BE2C (cell line): ENCODE results near the gene UCN.

Experiments
- DNase-seq: peaks from one replicate; pipeline ENCODE4 v3.0.0-alpha.2; 2020
- H3K27me3 ChIP-seq: fragments of 250-450 bp; sonication (Bioruptor Pico); 2 replicates; pipeline ENCODE4 v1.5.1; 2020; ENCODE audit warnings: mild to moderate bottlenecking
- H3K36me3 ChIP-seq: fragments of 250-450 bp; sonication (Bioruptor Pico); 2 replicates; pipeline ENCODE4 v1.5.1; 2020; ENCODE audit warnings: mild to moderate bottlenecking
- H3K4me1 ChIP-seq: fragments of 250-450 bp; sonication (Bioruptor Pico); 2 replicates; pipeline ENCODE4 v1.5.1; 2020
- H3K4me3 ChIP-seq: 2 replicates; pipeline ENCODE4 v1.5.1; 2011; ENCODE audit warnings: low read depth, low read length
- H3K9me3 ChIP-seq: fragments of 250-450 bp; sonication (Bioruptor Pico); 2 replicates; pipeline ENCODE4 v1.5.1; 2020
- CTCF ChIP-seq: IDR thresholded peaks from 2 replicates; pipeline ENCODE4 v1.5.1; 2012; ENCODE audit warnings: mild to moderate bottlenecking, low read depth, low read length

UCN gene

GRCh38 chr2:27291865-27292264 lies 16.4 kb downstream of the UCN start:
- Histone ChIP-seq H3K9me3 (no peaks in the 10 kb centered on the region), H3K4me1 (no peaks in the 10 kb centered on the region; the same call in 1 of the 2 replicates), H3K4me3 (no peak overlapping the region), H3K27me3 (no peaks in the 10 kb centered on the region), H3K36me3 (no peaks in the 10 kb centered on the region)
- TF ChIP-seq CTCF: peak; percentile 25
- DNase-seq: no peak

- DNase-seq: no peak
- no peak for TF ChIP-seq CTCF
- no peaks in the 10 kb centered on the region for H3K27me3 ChIP-seq
These were observed 17.7 kb downstream of the UCN start for GRCh38 chr2:27290549-27290948.

DNA sequence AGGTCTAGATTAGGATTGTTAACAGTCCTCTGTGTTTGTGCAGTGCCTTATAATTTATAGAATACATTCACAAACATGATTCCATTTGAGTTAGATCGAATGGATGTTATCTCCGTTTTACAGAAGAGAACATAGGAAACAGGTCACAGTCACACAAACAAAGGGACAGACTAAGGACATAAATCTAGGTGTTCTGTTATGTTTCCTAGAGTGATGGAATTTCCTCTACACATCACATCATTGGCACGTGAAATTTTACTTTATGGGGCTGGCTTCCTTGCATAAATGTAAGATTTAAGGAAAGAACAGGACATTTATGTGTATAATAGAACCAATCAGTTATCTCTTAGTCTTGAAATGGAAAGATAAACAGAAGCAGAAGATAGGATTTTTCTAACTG lies 19.6 kb downstream of the UCN start:
- Histone ChIP-seq H3K4me1 (no peaks in the 10 kb centered on the region; the same call in 1 of the 2 replicates), H3K27me3 (no peaks in the 10 kb centered on the region), H3K36me3 (no peaks in the 10 kb centered on the region), H3K4me3 (no peak overlapping the region), H3K9me3 (no peaks in the 10 kb centered on the region)
- TF ChIP-seq CTCF: no peak
- DNase-seq: no peak

More at GRCh38 chr2:27290549-27290948, 17.7 kb downstream of the UCN start:
- no peaks in the 10 kb centered on the region for H3K36me3 ChIP-seq
- no peaks in the 10 kb centered on the region for H3K9me3 ChIP-seq
- no peak overlapping the region for H3K4me3 ChIP-seq
- H3K4me1 ChIP-seq: no peaks in the 10 kb centered on the region; the same call in 1 of the 2 replicates

- TF ChIP-seq CTCF: no peak
- H3K4me3 ChIP-seq: no peak overlapping the region
- peaks cover 13% of the 10 kb centered on the region for H3K4me1 ChIP-seq
- no peak for DNase-seq
- H3K9me3 ChIP-seq: no peaks in the 10 kb centered on the region
- no peaks in the 10 kb centered on the region for H3K27me3 ChIP-seq
- no peaks in the 10 kb centered on the region for H3K36me3 ChIP-seq
These were observed 22.8 kb downstream of the UCN start for GRCh38 chr2:27285481-27285880.

DNA sequence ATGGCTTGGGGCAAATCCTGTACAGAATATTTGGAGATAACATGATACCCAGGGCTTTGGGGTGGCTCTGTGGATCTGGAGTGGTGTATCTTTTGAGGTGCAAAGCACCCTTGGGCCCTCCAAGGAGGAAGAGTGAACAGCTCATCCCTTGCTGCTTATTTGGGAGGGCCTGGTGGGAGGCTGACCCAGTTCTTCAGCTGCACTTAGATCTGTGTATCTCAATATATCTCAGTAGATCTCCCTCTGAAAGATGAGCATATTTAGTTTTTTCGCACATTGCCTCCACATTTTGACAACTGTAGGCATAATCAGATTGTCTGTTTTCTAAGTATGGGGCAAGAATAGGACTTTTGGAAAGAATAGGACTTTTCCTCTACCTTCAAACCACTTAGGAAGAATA lies 23.2 kb downstream of the UCN start:
- DNase-seq: no peak
- no peaks in the 10 kb centered on the region for H3K27me3 ChIP-seq
- TF ChIP-seq CTCF: no peak
- no peaks in the 10 kb centered on the region for H3K36me3 ChIP-seq
- H3K4me3 ChIP-seq: no peak overlapping the region
- peaks cover 13% of the 10 kb centered on the region for H3K4me1 ChIP-seq
- H3K9me3 ChIP-seq: no peaks in the 10 kb centered on the region

GRCh38 chr2:27282892-27283291 lies 25.4 kb downstream of the UCN start:
- no peaks in the 10 kb centered on the region for H3K27me3 ChIP-seq
- H3K4me1 ChIP-seq: peaks cover 13% of the 10 kb centered on the region
- no peaks in the 10 kb centered on the region for H3K9me3 ChIP-seq
- H3K4me3 ChIP-seq: no peak overlapping the region
- no peak for TF ChIP-seq CTCF
- DNase-seq: peak; percentile 48
- H3K36me3 ChIP-seq: no peaks in the 10 kb centered on the region
